OCI-LY7 (cell line): ENCODE measurements around the gene OPRL1. TPM values are rescaled to one million over a fixed set of nuclear protein-coding genes. Genes with fewer than 3 reads are reported as not detected.
"Not testable (repeated sequence)": the region's sequence is repeated elsewhere in the genome, so short reads cannot be mapped to it uniquely, and the experiment has no call there.

Experiments
- BruUV-seq: library from RNA; stranded (reverse); fragments of 400-500 nt; replicated peaks from 2 replicates; lab custom pipeline; 2021; lab: Mats Ljungman, UMichigan
- CTCF ChIA-PET: fragments of 300-600 bp; sonication (Branson Sonifier 250); formaldehyde crosslinking; loops from one replicate; lab custom pipeline; 2022; ENCODE audit warnings: antibody characterized with exemption; ENCODE audit not compliant: unreplicated experiment; lab: Charles Lee
- POLR2A ChIA-PET: fragments of 300-600 bp; sonication (Branson Sonifier 250); formaldehyde crosslinking; loops from one replicate; lab custom pipeline; 2022; ENCODE audit warnings: antibody characterized with exemption; lab: Charles Lee
- DNase-seq: peaks from one replicate; pipeline ENCODE4 v3.0.0-alpha.2; 2015; ENCODE audit warnings: low spot score
- H2AFZ ChIP-seq: fragments of 200-600 bp; sonication (generic), shearing (Covaris generic); 2 replicates; pipeline ENCODE4 v1.6.1; 2014; ENCODE audit warnings: mild to moderate bottlenecking, antibody characterized with exemption, low read length, moderate library complexity
- H3K27ac ChIP-seq: fragments of 200-600 bp; sonication (generic); 2 replicates; pipeline ENCODE4 v1.5.1; 2014; ENCODE audit warnings: mixed run types, low read depth, mild to moderate bottlenecking, moderate library complexity, low read length, inconsistent platforms; ENCODE audit not compliant: poor library complexity, severe bottlenecking
- H3K36me3 ChIP-seq: fragments of 200-600 bp; sonication (generic); 2 replicates; pipeline ENCODE4 v1.6.1; 2014; ENCODE audit warnings: mild to moderate bottlenecking, antibody characterized with exemption, low read length, moderate library complexity, mixed read lengths; ENCODE audit not compliant: insufficient read depth
- H3K4me1 ChIP-seq: fragments of 200-600 bp; sonication (generic); 2 replicates; pipeline ENCODE4 v1.5.1; 2014; ENCODE audit warnings: mild to moderate bottlenecking, low read length; ENCODE audit not compliant: insufficient read depth, poor library complexity, severe bottlenecking
- H3K4me2 ChIP-seq: fragments of 200-600 bp; sonication (generic); 2 replicates; pipeline ENCODE4 v1.6.1; 2014; ENCODE audit warnings: mild to moderate bottlenecking, low read length
- H3K4me3 ChIP-seq: fragments of 200-600 bp; sonication (generic); 2 replicates; pipeline ENCODE4 v1.5.1; 2014; ENCODE audit warnings: mild to moderate bottlenecking, low read depth, low read length; ENCODE audit not compliant: poor library complexity, severe bottlenecking
- H3K79me2 ChIP-seq: fragments of 200-600 bp; sonication (generic); 2 replicates; pipeline ENCODE4 v1.6.1; 2016; ENCODE audit warnings: low read depth, mild to moderate bottlenecking, low read length, moderate library complexity, mixed read lengths; ENCODE audit not compliant: insufficient read depth
- H3K9me2 ChIP-seq: fragments of 200-600 bp; sonication (generic); 2 replicates; pipeline ENCODE4 v1.6.1; 2016; ENCODE audit warnings: mild to moderate bottlenecking, low read length, mixed read lengths; ENCODE audit not compliant: insufficient read depth
- H3K9me3 ChIP-seq: fragments of 200-600 bp; sonication (generic); 2 replicates; pipeline ENCODE4 v1.6.1; 2014; ENCODE audit warnings: mild to moderate bottlenecking, mixed run types, low read length, mixed read lengths
- H4K20me1 ChIP-seq: fragments of 200-600 bp; sonication (generic); 2 replicates; pipeline ENCODE4 v1.6.1; 2014; ENCODE audit warnings: mild to moderate bottlenecking, antibody characterized with exemption, low read length, moderate library complexity, mixed read lengths; ENCODE audit not compliant: insufficient read depth
- EZH2phosphoT487 ChIP-seq: fragments of 200-600 bp; sonication (generic); IDR thresholded peaks from 2 replicates; pipeline ENCODE4 v1.6.1; 2018; ENCODE audit warnings: low read depth, borderline replicate concordance, mild to moderate bottlenecking, mixed run types, antibody characterized with exemption, low read length, moderate library complexity, mixed read lengths
- intact Hi-C: fragments of 100-400 bp; cut with micrococcal nuclease; formaldehyde crosslinking; loops from one replicate; pipeline ENCODE4 v1.10.0; 2022; ENCODE audit not compliant: unreplicated experiment
- total RNA-seq, 2 experiments: library from RNA; depleted of rRNA in 1 of 2; stranded (reverse); fragments of >200 nt in 1 of 2; shearing (Covaris generic) in 1 of 2; gene quantifications; 2 replicates each; pipeline ENCODE4 v1.2.3, GENCODE V29; 2014 to 2022
- TF ChIP-seq, protein P1 (sequence below): fragments of 200-600 bp; sonication (generic); conservative IDR thresholded peaks from 2 replicates; pipeline ENCODE4 v1.5.1; 2014; ENCODE audit warnings: mild to moderate bottlenecking, antibody characterized with exemption, low read length, moderate library complexity, mixed read lengths

Gene OPRL1
- total RNA-seq, 2 experiments from 2014 or later: 6.4 to 7.6 TPM

GRCh38 chr20:64116016-64116415 is 36.1 kb downstream of the OPRL1 start:
- DNase-seq: no peak
- Histone ChIP-seq H2AFZ (no peak overlapping the region), H3K27ac (no peak overlapping the region), H3K9me2 (no peaks in the 10 kb centered on the region), H3K4me2 (no peak overlapping the region), H3K4me3 (no peak overlapping the region), H3K79me2 (no peaks in the 10 kb centered on the region), H4K20me1 (no peaks in the 10 kb centered on the region), H3K4me1 (peaks cover 11% of the 10 kb centered on the region), H3K36me3 (no peaks in the 10 kb centered on the region), H3K9me3 (no peaks in the 10 kb centered on the region)
- ChIA-PET POLR2A (no interaction called here), CTCF (no interaction called here)
- BruUV-seq: no TSS peak
- intact Hi-C loops: no loop called here
- no peak for TF ChIP-seq EZH2phosphoT487
- TF ChIP-seq, protein P1, sequence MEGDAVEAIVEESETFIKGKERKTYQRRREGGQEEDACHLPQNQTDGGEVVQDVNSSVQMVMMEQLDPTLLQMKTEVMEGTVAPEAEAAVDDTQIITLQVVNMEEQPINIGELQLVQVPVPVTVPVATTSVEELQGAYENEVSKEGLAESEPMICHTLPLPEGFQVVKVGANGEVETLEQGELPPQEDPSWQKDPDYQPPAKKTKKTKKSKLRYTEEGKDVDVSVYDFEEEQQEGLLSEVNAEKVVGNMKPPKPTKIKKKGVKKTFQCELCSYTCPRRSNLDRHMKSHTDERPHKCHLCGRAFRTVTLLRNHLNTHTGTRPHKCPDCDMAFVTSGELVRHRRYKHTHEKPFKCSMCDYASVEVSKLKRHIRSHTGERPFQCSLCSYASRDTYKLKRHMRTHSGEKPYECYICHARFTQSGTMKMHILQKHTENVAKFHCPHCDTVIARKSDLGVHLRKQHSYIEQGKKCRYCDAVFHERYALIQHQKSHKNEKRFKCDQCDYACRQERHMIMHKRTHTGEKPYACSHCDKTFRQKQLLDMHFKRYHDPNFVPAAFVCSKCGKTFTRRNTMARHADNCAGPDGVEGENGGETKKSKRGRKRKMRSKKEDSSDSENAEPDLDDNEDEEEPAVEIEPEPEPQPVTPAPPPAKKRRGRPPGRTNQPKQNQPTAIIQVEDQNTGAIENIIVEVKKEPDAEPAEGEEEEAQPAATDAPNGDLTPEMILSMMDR: no peak

DNA sequence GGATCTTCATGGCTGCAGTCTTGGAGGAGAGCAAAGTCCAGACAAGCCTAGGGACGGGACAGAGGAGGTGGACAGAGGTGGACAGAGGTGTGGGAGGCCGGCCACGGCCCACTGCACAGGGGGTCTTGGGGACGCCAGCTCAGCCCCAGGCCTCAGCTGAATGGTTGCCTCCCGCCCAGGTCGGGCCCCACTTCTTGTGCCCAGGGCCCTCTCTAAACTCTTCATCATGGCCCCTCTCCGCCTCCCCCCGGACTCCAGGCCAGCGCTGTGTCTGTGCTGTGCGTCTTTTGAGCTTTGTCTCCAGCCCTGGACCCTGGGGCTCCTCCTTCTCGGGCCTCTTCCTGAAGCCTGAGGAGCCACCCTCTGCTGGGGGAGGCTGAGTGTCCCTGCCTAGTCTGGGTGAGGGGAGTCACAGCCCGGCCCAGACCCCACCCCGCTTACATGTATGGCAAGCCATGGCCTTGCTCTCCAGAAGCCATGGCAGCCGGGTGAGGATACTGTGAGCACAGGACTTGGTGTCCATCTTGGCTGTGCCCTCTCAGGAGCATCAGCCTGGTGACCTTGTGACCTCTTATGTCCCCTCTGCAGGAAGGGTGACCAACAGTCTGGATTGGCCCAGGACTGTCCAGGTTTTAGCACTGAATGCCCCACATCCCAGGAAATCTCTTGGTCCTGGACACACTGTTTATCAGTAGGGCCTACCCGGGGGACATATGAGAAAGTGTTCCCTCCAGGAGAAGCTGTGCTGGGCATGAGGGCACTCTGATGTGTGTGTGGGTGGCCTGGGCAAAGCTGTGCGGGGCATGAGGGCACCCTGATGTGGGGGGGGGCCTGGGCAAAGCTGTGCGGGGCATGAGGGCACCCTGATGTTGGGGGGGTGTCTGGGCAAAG is 36.9 kb downstream of the OPRL1 start:
- no peaks in the 10 kb centered on the region for H4K20me1 ChIP-seq
- no peaks in the 10 kb centered on the region for H3K9me3 ChIP-seq
- ChIA-PET CTCF (interaction anchor here (0.6 kb wide), 1 partner anchor 933 kb away, joined by 4 read pairs; no protein-coding TSS in a partner anchor), POLR2A (no interaction called here)
- H2AFZ ChIP-seq: no peak overlapping the region
- H3K4me3 ChIP-seq: no peak overlapping the region
- H3K36me3 ChIP-seq: no peaks in the 10 kb centered on the region
- no peaks in the 10 kb centered on the region for H3K9me2 ChIP-seq
- TF ChIP-seq, protein P1: no peak
- no peak for TF ChIP-seq EZH2phosphoT487
- no peak overlapping the region for H3K4me2 ChIP-seq
- no peaks in the 10 kb centered on the region for H3K79me2 ChIP-seq
- no TSS peak for BruUV-seq
- H3K27ac ChIP-seq: no peak overlapping the region
- H3K4me1 ChIP-seq: peaks cover 11% of the 10 kb centered on the region
- DNase-seq: no peak
- intact Hi-C loops: no loop called here

- H3K27ac ChIP-seq, H3K4me3 ChIP-seq, H3K9me2 ChIP-seq, H3K4me2 ChIP-seq, H3K9me3 ChIP-seq, H2AFZ ChIP-seq, DNase-seq, BruUV-seq, H4K20me1 ChIP-seq, POLR2A ChIA-PET, H3K36me3 ChIP-seq, H3K79me2 ChIP-seq, intact Hi-C loops: not testable (repeated sequence)
- peaks cover 11% of the 10 kb centered on the region for H3K4me1 ChIP-seq
- CTCF ChIA-PET: interaction anchor here (0.6 kb wide), 1 partner anchor 933 kb away, joined by 4 read pairs; no protein-coding TSS in a partner anchor
Observed at GRCh38 chr20:64117432-64117777, 37.5 kb downstream of the OPRL1 start.
